Measurements from ENCODE around the gene CDC42BPA.

The CDC42BPA gene

GRCh38 chr1:227228201-227228600 is 90.1 kb downstream of the CDC42BPA start:
- DNase-seq (ENCODE audit: low read depth): no peak
- H3K4me3 ChIP-seq (ENCODE audit: control insufficient read depth, low read depth, low read length): no peak overlapping the region
- TF ChIP-seq CTCF (conservative IDR thresholded peaks at IDR 0.05; ENCODE audit: control insufficient read depth, insufficient read depth, low read depth, low read length): no peak

- H3K4me3 ChIP-seq (ENCODE audit: control insufficient read depth, low read depth, low read length): no peak overlapping the region
- DNase-seq (ENCODE audit: low read depth): peak; percentile 56
- no peak for TF ChIP-seq CTCF (conservative IDR thresholded peaks at IDR 0.05; ENCODE audit: control insufficient read depth, insufficient read depth, low read depth, low read length)
These were observed 90.5 kb downstream of the CDC42BPA start for GRCh38 chr1:227227761-227228160.

- TF ChIP-seq CTCF (conservative IDR thresholded peaks at IDR 0.05; ENCODE audit: control insufficient read depth, insufficient read depth, low read depth, low read length): no peak
- no peak overlapping the region for H3K4me3 ChIP-seq (ENCODE audit: control insufficient read depth, low read depth, low read length)
- peak; percentile 88 for DNase-seq (ENCODE audit: low read depth)
These were observed 92.5 kb downstream of the CDC42BPA start for GRCh38 chr1:227225715-227226346.

- DNase-seq (ENCODE audit: low read depth): no peak
- no peak overlapping the region for H3K4me3 ChIP-seq (ENCODE audit: control insufficient read depth, low read depth, low read length)
- no peak for TF ChIP-seq CTCF (conservative IDR thresholded peaks at IDR 0.05; ENCODE audit: control insufficient read depth, insufficient read depth, low read depth, low read length)
These were observed 95.0 kb downstream of the CDC42BPA start for GRCh38 chr1:227223171-227223806.

- TF ChIP-seq CTCF (conservative IDR thresholded peaks at IDR 0.05; ENCODE audit: control insufficient read depth, insufficient read depth, low read depth, low read length): no peak
- DNase-seq (ENCODE audit: low read depth): no peak
- H3K4me3 ChIP-seq (ENCODE audit: control insufficient read depth, low read depth, low read length): no peak overlapping the region
These were observed 98.5 kb downstream of the CDC42BPA start for GRCh38 chr1:227219715-227220292.

- no peak for TF ChIP-seq CTCF (conservative IDR thresholded peaks at IDR 0.05; ENCODE audit: control insufficient read depth, insufficient read depth, low read depth, low read length)
- DNase-seq (ENCODE audit: low read depth): no peak
- H3K4me3 ChIP-seq (ENCODE audit: control insufficient read depth, low read depth, low read length): no peak overlapping the region
These were observed 99.3 kb downstream of the CDC42BPA start for GRCh38 chr1:227218870-227219573.
